Measurements from ENCODE around the gene SLC24A3. TPM values are rescaled to one million over a fixed set of nuclear protein-coding genes. Genes with fewer than 3 reads are reported as not detected.
A peak's percentile ranks its signal among the peaks of the same experiment; 100 is the strongest.

SLC24A3 gene
- total RNA-seq, 1 donor from 2014 or later = 13.1 TPM

DNA sequence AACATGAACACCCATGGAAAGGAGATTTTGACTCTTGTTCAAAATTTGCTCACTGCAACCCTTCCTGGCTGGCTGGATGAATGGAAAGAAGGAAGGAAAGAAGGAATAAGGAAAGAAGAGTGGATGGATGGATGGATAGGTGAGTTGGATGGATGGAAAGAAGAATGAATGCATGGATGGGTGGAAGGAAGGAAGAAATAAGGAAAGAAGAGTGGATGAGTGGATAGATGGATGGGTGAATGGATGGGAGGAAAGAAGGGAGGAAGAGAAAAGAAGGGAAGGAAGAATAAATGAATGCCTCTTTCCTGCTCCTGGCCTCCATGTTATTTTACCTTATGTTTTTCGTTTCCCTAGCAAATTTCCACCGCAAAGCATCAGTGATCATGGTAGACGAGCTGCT is 471.4 kb downstream of the SLC24A3 start:
- DNase-seq (no peak), ATAC-seq (no peak)
- intact Hi-C loops (cut with DNase I) = no loop called here
- TF ChIP-seq, protein P1, sequence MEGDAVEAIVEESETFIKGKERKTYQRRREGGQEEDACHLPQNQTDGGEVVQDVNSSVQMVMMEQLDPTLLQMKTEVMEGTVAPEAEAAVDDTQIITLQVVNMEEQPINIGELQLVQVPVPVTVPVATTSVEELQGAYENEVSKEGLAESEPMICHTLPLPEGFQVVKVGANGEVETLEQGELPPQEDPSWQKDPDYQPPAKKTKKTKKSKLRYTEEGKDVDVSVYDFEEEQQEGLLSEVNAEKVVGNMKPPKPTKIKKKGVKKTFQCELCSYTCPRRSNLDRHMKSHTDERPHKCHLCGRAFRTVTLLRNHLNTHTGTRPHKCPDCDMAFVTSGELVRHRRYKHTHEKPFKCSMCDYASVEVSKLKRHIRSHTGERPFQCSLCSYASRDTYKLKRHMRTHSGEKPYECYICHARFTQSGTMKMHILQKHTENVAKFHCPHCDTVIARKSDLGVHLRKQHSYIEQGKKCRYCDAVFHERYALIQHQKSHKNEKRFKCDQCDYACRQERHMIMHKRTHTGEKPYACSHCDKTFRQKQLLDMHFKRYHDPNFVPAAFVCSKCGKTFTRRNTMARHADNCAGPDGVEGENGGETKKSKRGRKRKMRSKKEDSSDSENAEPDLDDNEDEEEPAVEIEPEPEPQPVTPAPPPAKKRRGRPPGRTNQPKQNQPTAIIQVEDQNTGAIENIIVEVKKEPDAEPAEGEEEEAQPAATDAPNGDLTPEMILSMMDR (IDR thresholded peaks at IDR 0.05) = no peak
- Histone ChIP-seq H3K27ac (no peak overlapping the region), H3K4me1 (no peaks in the 10 kb centered on the region), H3K36me3 (no peaks in the 10 kb centered on the region), H3K27me3 (no peaks in the 10 kb centered on the region), H3K9me3 (no peaks in the 10 kb centered on the region), H3K4me3 (no peak overlapping the region)

DNA sequence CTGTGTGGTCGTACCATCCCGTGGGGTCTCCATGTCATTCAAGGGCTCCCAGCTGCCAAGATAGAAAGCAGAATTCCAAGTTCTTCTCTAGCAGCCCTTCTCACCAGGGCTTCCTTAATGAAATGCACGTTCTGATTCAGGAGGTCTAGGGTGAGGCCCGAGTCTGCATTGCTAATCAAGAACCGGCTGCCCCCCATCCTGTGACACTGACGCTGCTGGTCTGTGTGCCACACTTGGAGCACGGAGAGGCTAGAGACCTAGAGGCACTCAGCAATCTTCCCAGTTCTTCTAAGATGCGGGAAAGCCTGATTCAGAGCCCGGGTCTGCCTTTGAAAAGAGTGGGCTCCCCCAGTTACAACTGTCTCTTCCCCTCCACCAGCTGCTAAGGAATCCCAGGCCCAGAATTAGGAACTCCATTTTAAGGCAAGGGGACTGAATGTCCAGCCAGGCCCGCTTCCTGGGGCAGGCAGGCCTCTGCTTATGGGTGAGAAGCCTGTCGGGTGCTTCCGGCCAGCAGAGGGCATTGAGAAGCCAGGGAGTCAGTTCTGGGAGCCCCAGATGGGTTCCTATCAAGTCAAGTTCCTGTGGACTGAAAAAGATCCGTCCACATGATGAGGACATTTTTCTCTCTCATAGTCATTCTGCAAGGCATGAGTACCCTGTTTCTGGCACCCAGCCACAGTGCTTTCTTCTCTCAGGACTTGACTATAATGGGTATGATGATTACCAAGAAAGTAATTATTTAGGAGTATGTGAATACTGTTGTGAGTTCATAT is 475.8 kb downstream of the SLC24A3 start:
- peak; percentile 82 for DNase-seq
- H3K27ac ChIP-seq = no peak overlapping the region
- intact Hi-C loops (cut with DNase I) = no loop called here

DNA sequence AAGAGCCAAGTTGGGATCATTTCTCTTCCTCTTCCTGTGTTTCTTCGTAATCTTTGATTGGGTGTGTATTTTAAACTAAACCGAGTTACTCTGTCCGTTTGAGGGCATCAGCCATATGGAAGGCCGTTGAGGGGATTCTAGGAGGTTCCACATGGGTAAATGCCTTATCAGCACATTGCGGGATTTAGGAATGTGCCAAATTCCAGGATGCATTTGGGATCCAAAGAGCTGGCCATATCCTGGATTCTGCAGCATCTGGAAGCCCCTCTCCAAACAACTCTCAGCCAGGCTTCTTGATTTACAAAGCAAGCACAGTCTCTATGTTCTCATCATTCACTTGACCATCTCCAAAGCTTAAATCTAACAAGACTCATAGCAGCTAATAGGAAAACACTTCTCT is 478.0 kb downstream of the SLC24A3 start:
- no peak for ATAC-seq
- no peak overlapping the region for H3K27ac ChIP-seq
- no peaks in the 10 kb centered on the region for H3K9me3 ChIP-seq
- H3K4me3 ChIP-seq = no peak overlapping the region
- intact Hi-C loops (cut with DNase I) = loop anchor here (10.0 kb wide), 2 partner anchors 54 to 304 kb away; no protein-coding TSS in a partner anchor
- no peak for DNase-seq
- no peaks in the 10 kb centered on the region for H3K36me3 ChIP-seq
- H3K4me1 ChIP-seq = peaks cover 2% of the 10 kb centered on the region
- TF ChIP-seq, protein P1 (IDR thresholded peaks at IDR 0.05) = no peak
- H3K27me3 ChIP-seq = no peaks in the 10 kb centered on the region

More for the DNA sequence above, 475.8 kb downstream of the SLC24A3 start:
- ATAC-seq = peak; percentile 90
- no peaks in the 10 kb centered on the region for H3K9me3 ChIP-seq
- no peaks in the 10 kb centered on the region for H3K4me1 ChIP-seq
- TF ChIP-seq, protein P1 (IDR thresholded peaks at IDR 0.05) = peak; percentile 65
- H3K27me3 ChIP-seq = no peaks in the 10 kb centered on the region
- H3K36me3 ChIP-seq = no peaks in the 10 kb centered on the region
- H3K4me3 ChIP-seq = no peak overlapping the region

DNA sequence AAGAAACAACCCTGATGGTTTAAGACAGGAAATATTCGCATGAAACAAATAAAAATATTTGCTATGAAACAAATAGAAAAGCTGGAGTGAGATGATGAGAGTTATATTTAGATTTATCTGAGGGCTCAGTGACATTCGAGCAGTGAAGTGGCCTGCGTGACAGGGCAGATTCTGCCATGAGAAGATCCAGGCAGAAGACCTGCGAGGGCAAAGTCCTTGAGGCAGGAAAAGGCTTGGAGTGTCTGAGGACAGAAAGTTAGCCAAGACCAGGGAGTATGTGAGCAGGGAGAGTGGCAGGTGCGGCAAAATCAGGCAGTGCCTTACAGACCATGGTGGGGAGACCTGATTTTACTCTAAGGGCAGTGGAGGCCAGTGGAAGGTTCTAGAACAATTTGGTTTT is 478.7 kb downstream of the SLC24A3 start:
- DNase-seq = no peak
- intact Hi-C loops (cut with DNase I) = loop anchor here (10.0 kb wide), 2 partner anchors 54 to 304 kb away; no protein-coding TSS in a partner anchor
- ATAC-seq = no peak

DNA sequence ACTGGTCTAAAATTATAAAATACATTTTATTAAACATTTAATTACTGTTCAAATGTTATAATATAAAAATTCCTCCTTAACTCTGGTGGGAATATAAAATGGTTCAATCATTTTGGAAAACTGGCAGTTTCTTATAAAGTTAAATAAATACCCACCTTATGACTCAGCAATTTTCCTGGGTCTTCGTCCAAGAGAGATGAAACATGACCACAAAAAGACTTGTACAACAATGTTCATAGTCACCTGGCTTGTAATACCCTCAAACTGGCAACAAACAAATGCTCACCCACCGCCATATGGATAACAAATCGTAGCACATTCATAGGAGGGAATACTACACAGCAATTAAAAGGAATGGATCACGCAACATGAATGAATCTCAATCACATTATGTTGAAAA is 479.7 kb downstream of the SLC24A3 start:
- Histone ChIP-seq H3K4me1 (peaks cover 2% of the 10 kb centered on the region), H3K4me3 (no peak overlapping the region), H3K9me3 (no peaks in the 10 kb centered on the region), H3K27me3 (no peaks in the 10 kb centered on the region), H3K27ac (no peak overlapping the region), H3K36me3 (no peaks in the 10 kb centered on the region)
- DNase-seq (no peak), ATAC-seq (no peak)
- TF ChIP-seq, protein P1 (IDR thresholded peaks at IDR 0.05) = no peak
- intact Hi-C loops (cut with DNase I) = loop anchor here (10.0 kb wide), 2 partner anchors 53 to 303 kb away; no protein-coding TSS in a partner anchor

More for the DNA sequence above, 478.7 kb downstream of the SLC24A3 start:
- H3K36me3 ChIP-seq = no peaks in the 10 kb centered on the region
- no peaks in the 10 kb centered on the region for H3K9me3 ChIP-seq
- H3K27me3 ChIP-seq = no peaks in the 10 kb centered on the region
- no peak overlapping the region for H3K4me3 ChIP-seq
- no peak overlapping the region for H3K27ac ChIP-seq
- H3K4me1 ChIP-seq = peaks cover 2% of the 10 kb centered on the region
- TF ChIP-seq, protein P1 (IDR thresholded peaks at IDR 0.05) = no peak

Measured in upper lobe of right lung (tissue), 1 donor.